Liver (tissue), 9 donors: ENCODE data around the gene SLC22A15. TPM values are rescaled to one million over a fixed set of nuclear protein-coding genes. Genes with fewer than 3 reads are reported as not detected.
A peak's percentile ranks its signal among the peaks of the same experiment; 100 is the strongest.

ENCODE experiments used
- DNase-seq: peaks from one replicate; pipeline ENCODE4 v3.0.0-alpha.2; 2017; ENCODE audit warnings: low spot score
- H3K27ac ChIP-seq, 2 donors: one replicate each; pipeline ENCODE4 v1.7.0; 2013; ENCODE audit warnings: inconsistent platforms in 2 of 2, low read length in 2 of 2, control low read depth in 1 of 2, low read depth in 1 of 2, mild to moderate bottlenecking in 1 of 2
- H3K27me3 ChIP-seq, 4 donors: one replicate each; pipeline versions ENCODE4 v1.6.1 to v1.7.0; 2013; ENCODE audit warnings: low read length in 3 of 4, inconsistent platforms in 1 of 4, mild to moderate bottlenecking in 1 of 4, moderate library complexity in 1 of 4; ENCODE audit not compliant: control insufficient read depth in 4 of 4, insufficient read depth in 4 of 4
- H3K36me3 ChIP-seq, 4 donors: one replicate each; pipeline versions ENCODE4 v1.6.1 to v1.7.0; 2013; ENCODE audit warnings: low read length in 3 of 4, mild to moderate bottlenecking in 3 of 4, low read depth in 1 of 4, moderate library complexity in 1 of 4; ENCODE audit not compliant: control insufficient read depth in 4 of 4, insufficient read depth in 3 of 4
- H3K4me1 ChIP-seq, 4 donors: one replicate each; pipeline versions ENCODE4 v1.6.1 to v1.7.0; 2013; ENCODE audit warnings: low read length in 3 of 4, mild to moderate bottlenecking in 3 of 4, moderate library complexity in 1 of 4; ENCODE audit not compliant: control insufficient read depth in 4 of 4, insufficient read depth in 4 of 4
- H3K4me3 ChIP-seq, 3 donors: one replicate each; pipeline versions ENCODE4 v1.6.1 to v1.7.0; 2013; ENCODE audit warnings: low read length in 3 of 3, control low read depth in 1 of 3, low read depth in 1 of 3, mild to moderate bottlenecking in 1 of 3
- H3K9ac ChIP-seq, 2 donors: one replicate each; pipeline ENCODE4 v1.7.0; 2013; ENCODE audit warnings: low read length in 2 of 2, mild to moderate bottlenecking in 2 of 2, moderate library complexity in 2 of 2, control low read depth in 1 of 2, low read depth in 1 of 2
- H3K9me3 ChIP-seq, 4 donors: one replicate each; pipeline versions ENCODE4 v1.6.1 to v1.7.0; 2013; ENCODE audit warnings: low read length in 3 of 4; ENCODE audit not compliant: control insufficient read depth in 4 of 4
- EGR1 ChIP-seq, 2 donors: IDR thresholded peaks; 2 replicates each; pipeline ENCODE4 v1.6.1; 2016 to 2018; ENCODE audit warnings: antibody characterized with exemption in 2 of 2, low read depth in 2 of 2
- FOXA1 ChIP-seq: IDR thresholded peaks from 2 replicates; pipeline ENCODE4 v1.6.1; 2016; ENCODE audit warnings: antibody characterized with exemption
- GABPA ChIP-seq, 2 donors: IDR thresholded peaks in 1 of 2; conservative IDR thresholded peaks in 1 of 2; 2 replicates each; pipeline ENCODE4 v1.6.1; 2016; ENCODE audit warnings: antibody characterized with exemption in 2 of 2, mild to moderate bottlenecking in 1 of 2, moderate library complexity in 1 of 2
- HNF4A ChIP-seq, 2 donors: conservative IDR thresholded peaks; 2 replicates each; pipeline ENCODE4 v1.6.1; 2016; ENCODE audit warnings: antibody characterized with exemption in 2 of 2, mild to moderate bottlenecking in 2 of 2
- NR2F2 ChIP-seq: IDR thresholded peaks from 2 replicates; pipeline ENCODE4 v1.6.1; 2016; ENCODE audit warnings: antibody characterized with exemption
- RAD21 ChIP-seq, 2 donors: IDR thresholded peaks; 2 replicates each; pipeline ENCODE4 v1.6.1; 2016; ENCODE audit warnings: antibody characterized with exemption in 2 of 2, mild to moderate bottlenecking in 2 of 2
- RXRA ChIP-seq, 2 donors: IDR thresholded peaks; 2 replicates each; pipeline ENCODE4 v1.6.1; 2017 to 2018; ENCODE audit warnings: antibody characterized with exemption in 2 of 2, mild to moderate bottlenecking in 1 of 2
- SP1 ChIP-seq: IDR thresholded peaks from 2 replicates; pipeline ENCODE4 v1.6.1; 2018; ENCODE audit warnings: antibody characterized with exemption, mild to moderate bottlenecking
- WGBS: extraction: QIAGEN DNeasy Blood & Tissue Kit; methylation state at CpG from one replicate; pipeline ENCODE4 v1.1.7; 2013; 5-methylcytosine and 5-hydroxymethylcytosine counted together
- polyA plus RNA-seq, 2 donors: library from polyadenylated mRNA; stranded (reverse) in 1 of 2; unstranded in 1 of 2; fragments of 200-250 nt in 1 of 2; fragments of >200 nt in 1 of 2; fragmentation: Nextera tagmentation in 1 of 2; extraction: Ambion mirVana in 1 of 2; gene quantifications; one replicate each; pipeline versions ENCODE4 v1.2.1 to v1.2.3, GENCODE V29; 2013 to 2015
- total RNA-seq, 2 donors: library from RNA; depleted of rRNA; stranded (reverse); fragments of >200 nt; gene quantifications; one replicate each; pipeline ENCODE4 v1.2.3, GENCODE V29; 2014
- TF ChIP-seq, protein P1 (sequence below): fragments of 150-350 bp; IDR thresholded peaks from 2 replicates; pipeline ENCODE4 v1.5.1; 2017; ENCODE audit warnings: improper control_type of control experiment, low read depth, low read length; ENCODE audit not compliant: missing input control
- TF ChIP-seq, protein P2 (sequence below): IDR thresholded peaks from 2 replicates; pipeline ENCODE4 v1.6.1; 2016; ENCODE audit warnings: antibody characterized with exemption
- TF ChIP-seq, protein P3 (sequence below): IDR thresholded peaks from 2 replicates; pipeline ENCODE4 v1.6.1; 2016; ENCODE audit warnings: antibody characterized with exemption, mild to moderate bottlenecking
- TF ChIP-seq, protein P4 (sequence below): IDR thresholded peaks from 2 replicates; pipeline ENCODE4 v1.6.1; 2016; ENCODE audit warnings: antibody characterized with exemption
- TF ChIP-seq, protein P5 (sequence below): IDR thresholded peaks from 2 replicates; pipeline ENCODE4 v1.6.1; 2016; ENCODE audit warnings: antibody characterized with exemption
- donor health status: healthy.
- donor health status: healthy.
- donor health status: healthy.
- donor health status: healthy.
- donor health status: healthy.

The SLC22A15 gene
- 1 to 10 TPM; 1.2 to 3.6 TPM for total RNA-seq
- polyA plus RNA-seq, result under 1 TPM; 0.12 to 0.49 TPM

DNA sequence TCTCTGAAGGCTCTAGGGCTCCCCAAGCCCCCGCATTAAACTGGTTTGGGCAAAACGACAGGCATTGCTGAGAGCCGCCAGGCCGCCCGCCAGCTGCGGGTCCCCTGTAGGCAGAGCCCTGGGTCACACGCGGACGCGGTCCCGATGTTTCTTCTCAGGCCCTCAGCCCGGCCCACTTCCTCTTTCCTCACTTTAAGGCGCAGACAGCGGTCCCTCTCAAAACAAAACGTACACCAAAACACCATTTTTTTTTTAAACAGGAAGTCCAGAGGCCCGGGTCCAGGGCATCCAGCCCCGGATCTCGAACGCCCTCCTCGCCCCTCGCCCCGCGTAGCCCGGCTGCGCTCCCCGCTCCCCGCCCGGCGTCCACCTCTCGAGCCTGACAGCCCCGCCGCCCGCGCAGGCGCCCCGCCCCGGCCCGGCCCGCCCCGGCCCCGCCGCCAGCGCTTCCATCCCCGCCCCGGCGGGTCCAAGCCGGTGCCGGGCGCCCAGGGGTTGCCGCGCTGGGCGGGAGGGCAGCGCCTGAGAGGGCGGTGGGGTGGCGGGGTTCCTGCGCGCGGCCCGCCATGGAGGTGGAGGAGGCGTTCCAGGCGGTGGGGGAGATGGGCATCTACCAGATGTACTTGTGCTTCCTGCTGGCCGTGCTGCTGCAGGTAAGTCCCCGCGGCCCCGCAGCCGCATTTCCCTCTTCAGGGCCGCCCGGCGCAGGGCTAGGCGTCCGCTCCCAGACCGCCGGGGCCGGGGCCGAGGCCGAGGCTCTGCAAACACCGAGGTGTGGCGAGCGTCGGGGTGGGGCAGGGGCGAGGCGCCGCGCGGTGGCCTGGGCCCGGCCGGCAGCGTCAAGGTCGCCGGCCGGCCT lies at the start of gene SLC22A15:
Gene SLC22A15, plus strand, starts transcription at position 452 of the 859 bp plus-strand sequence. Its CDS starts 115 bp downstream, at position 567.
- 4% methylated on average over 91 of the region's 91 CpGs for WGBS
- Histone ChIP-seq H3K36me3 (no peaks in the 10 kb centered on the region), H3K27ac (peak within 1 kb of the TSS in 1 of 2 donors; percentile 42), H3K9ac (no peak within 1 kb of the TSS), H3K9me3 (peaks cover 0 to 4% (median 0%) of the 10 kb centered on the region in 4 donors), H3K4me1 (peaks cover 0 to 8% (median 6%) of the 10 kb centered on the region in 4 donors), H3K4me3 (peak within 1 kb of the TSS; percentile 41 to 81 (median 55)), H3K27me3 (peaks cover 0 to 3% (median 2%) of the 10 kb centered on the region in 4 donors)
- DNase-seq, result peak; percentile 64
- no peak for TF ChIP-seq FOXA1
- TF ChIP-seq NR2F2, result no peak
- TF ChIP-seq, protein P1, sequence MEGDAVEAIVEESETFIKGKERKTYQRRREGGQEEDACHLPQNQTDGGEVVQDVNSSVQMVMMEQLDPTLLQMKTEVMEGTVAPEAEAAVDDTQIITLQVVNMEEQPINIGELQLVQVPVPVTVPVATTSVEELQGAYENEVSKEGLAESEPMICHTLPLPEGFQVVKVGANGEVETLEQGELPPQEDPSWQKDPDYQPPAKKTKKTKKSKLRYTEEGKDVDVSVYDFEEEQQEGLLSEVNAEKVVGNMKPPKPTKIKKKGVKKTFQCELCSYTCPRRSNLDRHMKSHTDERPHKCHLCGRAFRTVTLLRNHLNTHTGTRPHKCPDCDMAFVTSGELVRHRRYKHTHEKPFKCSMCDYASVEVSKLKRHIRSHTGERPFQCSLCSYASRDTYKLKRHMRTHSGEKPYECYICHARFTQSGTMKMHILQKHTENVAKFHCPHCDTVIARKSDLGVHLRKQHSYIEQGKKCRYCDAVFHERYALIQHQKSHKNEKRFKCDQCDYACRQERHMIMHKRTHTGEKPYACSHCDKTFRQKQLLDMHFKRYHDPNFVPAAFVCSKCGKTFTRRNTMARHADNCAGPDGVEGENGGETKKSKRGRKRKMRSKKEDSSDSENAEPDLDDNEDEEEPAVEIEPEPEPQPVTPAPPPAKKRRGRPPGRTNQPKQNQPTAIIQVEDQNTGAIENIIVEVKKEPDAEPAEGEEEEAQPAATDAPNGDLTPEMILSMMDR, result no peak
- TF ChIP-seq, protein P2, sequence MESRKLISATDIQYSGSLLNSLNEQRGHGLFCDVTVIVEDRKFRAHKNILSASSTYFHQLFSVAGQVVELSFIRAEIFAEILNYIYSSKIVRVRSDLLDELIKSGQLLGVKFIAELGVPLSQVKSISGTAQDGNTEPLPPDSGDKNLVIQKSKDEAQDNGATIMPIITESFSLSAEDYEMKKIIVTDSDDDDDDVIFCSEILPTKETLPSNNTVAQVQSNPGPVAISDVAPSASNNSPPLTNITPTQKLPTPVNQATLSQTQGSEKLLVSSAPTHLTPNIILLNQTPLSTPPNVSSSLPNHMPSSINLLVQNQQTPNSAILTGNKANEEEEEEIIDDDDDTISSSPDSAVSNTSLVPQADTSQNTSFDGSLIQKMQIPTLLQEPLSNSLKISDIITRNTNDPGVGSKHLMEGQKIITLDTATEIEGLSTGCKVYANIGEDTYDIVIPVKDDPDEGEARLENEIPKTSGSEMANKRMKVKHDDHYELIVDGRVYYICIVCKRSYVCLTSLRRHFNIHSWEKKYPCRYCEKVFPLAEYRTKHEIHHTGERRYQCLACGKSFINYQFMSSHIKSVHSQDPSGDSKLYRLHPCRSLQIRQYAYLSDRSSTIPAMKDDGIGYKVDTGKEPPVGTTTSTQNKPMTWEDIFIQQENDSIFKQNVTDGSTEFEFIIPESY, result no peak
- no peak for TF ChIP-seq HNF4A (conservative IDR thresholded peaks at IDR 0.05)
- TF ChIP-seq RXRA (IDR thresholded peaks at IDR 0.05), result no peak
- no peak for TF ChIP-seq GABPA (IDR thresholded peaks at IDR 0.05 in 1 of 2, conservative IDR thresholded peaks at IDR 0.05 in 1 of 2)
- TF ChIP-seq, protein P3, sequence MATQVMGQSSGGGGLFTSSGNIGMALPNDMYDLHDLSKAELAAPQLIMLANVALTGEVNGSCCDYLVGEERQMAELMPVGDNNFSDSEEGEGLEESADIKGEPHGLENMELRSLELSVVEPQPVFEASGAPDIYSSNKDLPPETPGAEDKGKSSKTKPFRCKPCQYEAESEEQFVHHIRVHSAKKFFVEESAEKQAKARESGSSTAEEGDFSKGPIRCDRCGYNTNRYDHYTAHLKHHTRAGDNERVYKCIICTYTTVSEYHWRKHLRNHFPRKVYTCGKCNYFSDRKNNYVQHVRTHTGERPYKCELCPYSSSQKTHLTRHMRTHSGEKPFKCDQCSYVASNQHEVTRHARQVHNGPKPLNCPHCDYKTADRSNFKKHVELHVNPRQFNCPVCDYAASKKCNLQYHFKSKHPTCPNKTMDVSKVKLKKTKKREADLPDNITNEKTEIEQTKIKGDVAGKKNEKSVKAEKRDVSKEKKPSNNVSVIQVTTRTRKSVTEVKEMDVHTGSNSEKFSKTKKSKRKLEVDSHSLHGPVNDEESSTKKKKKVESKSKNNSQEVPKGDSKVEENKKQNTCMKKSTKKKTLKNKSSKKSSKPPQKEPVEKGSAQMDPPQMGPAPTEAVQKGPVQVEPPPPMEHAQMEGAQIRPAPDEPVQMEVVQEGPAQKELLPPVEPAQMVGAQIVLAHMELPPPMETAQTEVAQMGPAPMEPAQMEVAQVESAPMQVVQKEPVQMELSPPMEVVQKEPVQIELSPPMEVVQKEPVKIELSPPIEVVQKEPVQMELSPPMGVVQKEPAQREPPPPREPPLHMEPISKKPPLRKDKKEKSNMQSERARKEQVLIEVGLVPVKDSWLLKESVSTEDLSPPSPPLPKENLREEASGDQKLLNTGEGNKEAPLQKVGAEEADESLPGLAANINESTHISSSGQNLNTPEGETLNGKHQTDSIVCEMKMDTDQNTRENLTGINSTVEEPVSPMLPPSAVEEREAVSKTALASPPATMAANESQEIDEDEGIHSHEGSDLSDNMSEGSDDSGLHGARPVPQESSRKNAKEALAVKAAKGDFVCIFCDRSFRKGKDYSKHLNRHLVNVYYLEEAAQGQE, result no peak
- TF ChIP-seq EGR1 (IDR thresholded peaks at IDR 0.05; ENCODE audit: low read depth in 2 of 2), result no peak
- TF ChIP-seq RAD21 (IDR thresholded peaks at IDR 0.05), result no peak
- TF ChIP-seq, protein P4, sequence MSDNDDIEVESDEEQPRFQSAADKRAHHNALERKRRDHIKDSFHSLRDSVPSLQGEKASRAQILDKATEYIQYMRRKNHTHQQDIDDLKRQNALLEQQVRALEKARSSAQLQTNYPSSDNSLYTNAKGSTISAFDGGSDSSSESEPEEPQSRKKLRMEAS, result no peak
- no peak for TF ChIP-seq SP1

DNA sequence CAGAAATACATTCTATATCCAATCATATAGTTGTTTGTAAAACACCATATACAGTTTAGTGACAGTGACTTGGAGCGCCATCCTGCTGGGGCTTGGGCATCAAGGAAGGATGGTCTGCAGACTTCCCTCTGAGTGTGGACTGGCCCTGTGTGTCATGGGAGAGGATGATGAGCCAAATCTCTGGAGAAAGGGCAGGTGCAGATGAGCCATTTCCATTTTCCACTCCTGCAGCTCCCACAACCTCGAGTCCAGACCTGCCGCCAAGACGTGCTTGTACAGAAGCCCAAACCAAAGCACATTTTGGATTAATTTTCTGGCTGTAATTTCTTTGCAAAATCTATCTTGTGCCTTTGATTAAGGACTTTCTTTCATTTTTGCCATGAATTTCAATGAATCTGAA lies 48.3 kb upstream of the SLC22A15 start:
- H3K9ac ChIP-seq, result no peak overlapping the region
- H3K27me3 ChIP-seq, result no peaks in the 10 kb centered on the region
- 92% methylated on average over 4 of the region's 4 CpGs for WGBS
- TF ChIP-seq, protein P5, sequence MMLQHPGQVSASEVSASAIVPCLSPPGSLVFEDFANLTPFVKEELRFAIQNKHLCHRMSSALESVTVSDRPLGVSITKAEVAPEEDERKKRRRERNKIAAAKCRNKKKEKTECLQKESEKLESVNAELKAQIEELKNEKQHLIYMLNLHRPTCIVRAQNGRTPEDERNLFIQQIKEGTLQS, result no peak
- TF ChIP-seq EGR1 (IDR thresholded peaks at IDR 0.05; ENCODE audit: low read depth in 2 of 2) (no peak), HNF4A (conservative IDR thresholded peaks at IDR 0.05) (no peak), NR2F2 (no peak), SP1 (no peak)
- TF ChIP-seq, protein P2, result no peak
- TF ChIP-seq, protein P3, result no peak
- no peaks in the 10 kb centered on the region for H3K36me3 ChIP-seq
- DNase-seq, result no peak
- H3K9me3 ChIP-seq, result no peaks in the 10 kb centered on the region
- H3K27ac ChIP-seq, result no peak overlapping the region
- H3K4me1 ChIP-seq, result no peaks in the 10 kb centered on the region
- no peak overlapping the region for H3K4me3 ChIP-seq
